ACHN (cell line): ENCODE data around the gene PPP1R3D.
"Not testable (repeated sequence)": the region's sequence is repeated elsewhere in the genome, so short reads cannot be mapped to it uniquely, and the experiment has no call there.

Experiments
- DNase-seq: peaks from one replicate; pipeline ENCODE4 v3.0.0-alpha.2; 2015
- in situ Hi-C: cut with HindIII; loops from 2 replicates; pipeline ENCODE4 v1.10.0; 2017; ENCODE audit warnings: low sequenced_read_pairs, low pct_ligation_motif_present, low pct_unique_long_range_greater_than_20kb

The PPP1R3D gene

GRCh38 chr20:59932616-59933295 lies 7.3 kb downstream of the PPP1R3D start:
- in situ Hi-C loops: no loop called here
- no peak for DNase-seq

GRCh38 chr20:59931511-59932312 lies 8.4 kb downstream of the PPP1R3D start:
- in situ Hi-C loops: no loop called here
- no peak for DNase-seq

- in situ Hi-C loops: no loop called here
- DNase-seq: no peak
Measured at GRCh38 chr20:59925899-59926298, 14.2 kb downstream of the PPP1R3D start.

GRCh38 chr20:59925359-59925758 lies 14.7 kb downstream of the PPP1R3D start:
- in situ Hi-C loops: no loop called here
- no peak for DNase-seq

GRCh38 chr20:59923514-59923913 lies 16.6 kb downstream of the PPP1R3D start:
- no peak for DNase-seq
- in situ Hi-C loops: no loop called here

- in situ Hi-C loops: no loop called here
Measured at GRCh38 chr20:59920944-59921343, 19.2 kb downstream of the PPP1R3D start.

GRCh38 chr20:59912609-59913008 lies 27.5 kb downstream of the PPP1R3D start:
- in situ Hi-C loops: no loop called here
- no peak for DNase-seq

More at GRCh38 chr20:59920944-59921343, 19.2 kb downstream of the PPP1R3D start:
- no peak for DNase-seq

- in situ Hi-C loops: no loop called here
Measured at GRCh38 chr20:59911041-59911440, 29.1 kb downstream of the PPP1R3D start.

GRCh38 chr20:59908855-59909254 lies 31.2 kb downstream of the PPP1R3D start:
- in situ Hi-C loops: no loop called here
- DNase-seq: no peak

More at GRCh38 chr20:59911041-59911440, 29.1 kb downstream of the PPP1R3D start:
- no peak for DNase-seq

- no peak for DNase-seq
- in situ Hi-C loops: no loop called here
Measured at GRCh38 chr20:59903621-59904020, 36.5 kb downstream of the PPP1R3D start.

GRCh38 chr20:59902470-59902869 lies 37.6 kb downstream of the PPP1R3D start:
- in situ Hi-C loops: no loop called here
- no peak for DNase-seq

- no peak for DNase-seq
- in situ Hi-C loops: no loop called here
Measured at GRCh38 chr20:59895908-59896307, 44.2 kb downstream of the PPP1R3D start.

GRCh38 chr20:59891581-59891980 lies 48.5 kb downstream of the PPP1R3D start:
- in situ Hi-C loops: no loop called here
- no peak for DNase-seq

- in situ Hi-C loops, DNase-seq: not testable (repeated sequence)
Measured at GRCh38 chr20:59890035-59890434, 50.1 kb downstream of the PPP1R3D start.

- in situ Hi-C loops: no loop called here
- DNase-seq: no peak
Measured at GRCh38 chr20:59888050-59888449, 52.1 kb downstream of the PPP1R3D start.
